Islet precursor cell (in vitro differentiated cells): ENCODE measurements around the gene ABCG1.
"Not testable (repeated sequence)": the region's sequence is repeated elsewhere in the genome, so short reads cannot be mapped to it uniquely, and the experiment has no call there.

Experiments
- DNase-seq: peaks from one replicate; pipeline ENCODE4 v3.0.0-alpha.2; 2018

Gene ABCG1

GRCh38 chr21:42276526-42277154 lies 57.7 kb downstream of the ABCG1 start:
- no peak for DNase-seq

- DNase-seq: no peak
These were observed 58.7 kb downstream of the ABCG1 start for GRCh38 chr21:42277593-42277992.

GRCh38 chr21:42278451-42279149 lies 59.7 kb downstream of the ABCG1 start:
- no peak for DNase-seq

- no peak for DNase-seq
These were observed 60.5 kb downstream of the ABCG1 start for GRCh38 chr21:42279341-42279871.

- DNase-seq: no peak
These were observed 60.9 kb downstream of the ABCG1 start for GRCh38 chr21:42279888-42280287.

GRCh38 chr21:42280356-42281180 lies 61.6 kb downstream of the ABCG1 start:
- DNase-seq: no peak

- DNase-seq: no peak
These were observed 62.3 kb downstream of the ABCG1 start for GRCh38 chr21:42281181-42281680.

GRCh38 chr21:42282021-42282420 lies 63.1 kb downstream of the ABCG1 start:
- no peak for DNase-seq

- DNase-seq: no peak
These were observed 63.8 kb downstream of the ABCG1 start for GRCh38 chr21:42282715-42283114.

GRCh38 chr21:42285569-42286245 lies 66.8 kb downstream of the ABCG1 start:
- DNase-seq: no peak

GRCh38 chr21:42286416-42286815 lies 67.5 kb downstream of the ABCG1 start:
- DNase-seq: no peak

GRCh38 chr21:42287193-42288083 lies 68.5 kb downstream of the ABCG1 start:
- no peak for DNase-seq

- no peak for DNase-seq
These were observed 70.0 kb downstream of the ABCG1 start for GRCh38 chr21:42288962-42289361.

- no peak for DNase-seq
These were observed 71.0 kb downstream of the ABCG1 start for GRCh38 chr21:42289926-42290325.

GRCh38 chr21:42290505-42290904 lies 71.6 kb downstream of the ABCG1 start:
- DNase-seq: no peak

GRCh38 chr21:42291003-42291750 lies 72.2 kb downstream of the ABCG1 start:
- DNase-seq: no peak

GRCh38 chr21:42291751-42292562 lies 73.0 kb downstream of the ABCG1 start:
- no peak for DNase-seq

GRCh38 chr21:42292563-42293142 lies 73.7 kb downstream of the ABCG1 start:
- not testable (repeated sequence) for DNase-seq

GRCh38 chr21:42293649-42294272 lies 74.8 kb downstream of the ABCG1 start:
- DNase-seq: no peak
